Caco-2 (cell line): ENCODE results near the gene SMAD5. TPM values are rescaled to one million over a fixed set of nuclear protein-coding genes. Genes with fewer than 3 reads are reported as not detected.

Experiments used
- BruUV-seq: library from RNA; stranded (reverse); fragments of 400-500 nt; replicated peaks from 2 replicates; lab custom pipeline; 2021; lab: Mats Ljungman, UMichigan
- CTCF ChIA-PET: fragments of 300-600 bp; sonication (Branson Sonifier 250); formaldehyde crosslinking; loops from one replicate; lab custom pipeline; 2022; ENCODE audit warnings: antibody characterized with exemption; lab: Charles Lee
- POLR2A ChIA-PET: fragments of 300-600 bp; sonication (Branson Sonifier 250); formaldehyde crosslinking; loops from one replicate; lab custom pipeline; 2022; ENCODE audit warnings: antibody characterized with exemption; lab: Charles Lee
- DNase-seq, 2 experiments: peaks; one replicate each; pipeline versions ENCODE4 v3.0.0 to v3.0.0-alpha.2; 2020 to 2022
- H3K27me3 ChIP-seq: replicated peaks from 2 replicates; pipeline ENCODE4 v1.6.0; 2011; ENCODE audit warnings: low read length; ENCODE audit not compliant: control insufficient read depth, insufficient read depth
- H3K36me3 ChIP-seq: 2 replicates; pipeline ENCODE4 v1.5.1; 2011; ENCODE audit warnings: low read length; ENCODE audit not compliant: control insufficient read depth, insufficient read depth
- H3K4me1 ChIP-seq: fragments of 250-450 bp; sonication (Bioruptor Pico); 2 replicates; pipeline ENCODE4 v1.5.1; 2020; ENCODE audit warnings: mild to moderate bottlenecking
- H3K4me3 ChIP-seq: 2 replicates; pipeline ENCODE4 v1.5.1; 2011; ENCODE audit warnings: low read depth, mild to moderate bottlenecking, control low read depth, low read length
- H3K9me3 ChIP-seq: fragments of 250-450 bp; sonication (Bioruptor Pico); 2 replicates; pipeline ENCODE4 v1.5.1; 2020; ENCODE audit warnings: mild to moderate bottlenecking, moderate library complexity
- H3K27ac Mint-ChIP-seq: one replicate; pipeline ENCODE4 v1.8.0; 2022; ENCODE audit warnings: mixed read lengths; ENCODE audit not compliant: unreplicated experiment
- H3K27me3 Mint-ChIP-seq: one replicate; pipeline ENCODE4 v1.8.0; 2022; ENCODE audit warnings: mixed read lengths; ENCODE audit not compliant: insufficient read depth, unreplicated experiment
- H3K36me3 Mint-ChIP-seq: one replicate; pipeline ENCODE4 v1.8.0; 2022; ENCODE audit warnings: mild to moderate bottlenecking, mixed read lengths; ENCODE audit not compliant: insufficient read depth, unreplicated experiment
- H3K4me1 Mint-ChIP-seq: one replicate; pipeline ENCODE4 v1.8.0; 2022; ENCODE audit warnings: low read depth, mixed read lengths; ENCODE audit not compliant: unreplicated experiment
- H3K4me3 Mint-ChIP-seq: one replicate; pipeline ENCODE4 v1.8.0; 2022; ENCODE audit warnings: mild to moderate bottlenecking, moderate library complexity, mixed read lengths; ENCODE audit not compliant: unreplicated experiment
- H3K9me3 Mint-ChIP-seq: one replicate; pipeline ENCODE4 v1.8.0; 2022; ENCODE audit warnings: mixed read lengths; ENCODE audit not compliant: unreplicated experiment
- intact Hi-C: fragments of 100-400 bp; cut with micrococcal nuclease; formaldehyde crosslinking; loops from one replicate; pipeline ENCODE4 v1.10.0; 2022; ENCODE audit not compliant: unreplicated experiment
- total RNA-seq: library from RNA; stranded (reverse); gene quantifications from 2 replicates; pipeline ENCODE4 v1.2.3, GENCODE V29; 2022
- TF ChIP-seq, protein P1 (sequence below), 2 experiments: fragments of 200-600 bp in 1 of 2; IDR thresholded peaks; 1 replicate in 1 of 2; 2 replicates in 1 of 2; pipeline versions ENCODE4 v1.5.1 to v1.8.0; 2011 to 2022; ENCODE audit warnings: antibody characterized with exemption in 1 of 2, control low read depth in 1 of 2, inconsistent platforms in 1 of 2, low read depth in 1 of 2, low read length in 1 of 2, mild to moderate bottlenecking in 1 of 2, moderate library complexity in 1 of 2; ENCODE audit not compliant: insufficient read depth in 1 of 2, severe bottlenecking in 1 of 2, unreplicated experiment in 1 of 2

SMAD5 gene
- total RNA-seq, 1 experiment from 2014 or later, result 142 TPM

- Histone ChIP-seq H3K9me3 (no peaks in the 10 kb centered on the region), H3K4me3 (no peak overlapping the region), H3K36me3 (peaks cover 1% of the 10 kb centered on the region; the same call in 1 of the 2 replicates), H3K4me1 (no peaks in the 10 kb centered on the region), H3K27me3 (no peaks in the 10 kb centered on the region)
- intact Hi-C loops, result no loop called here
- Mint-ChIP-seq H3K4me3 (no peak overlapping the region), H3K27ac (no peak overlapping the region), H3K9me3 (no peaks in the 10 kb centered on the region), H3K36me3 (peaks cover 40% of the 10 kb centered on the region), H3K4me1 (no peaks in the 10 kb centered on the region), H3K27me3 (no peaks in the 10 kb centered on the region)
- TF ChIP-seq, protein P1, sequence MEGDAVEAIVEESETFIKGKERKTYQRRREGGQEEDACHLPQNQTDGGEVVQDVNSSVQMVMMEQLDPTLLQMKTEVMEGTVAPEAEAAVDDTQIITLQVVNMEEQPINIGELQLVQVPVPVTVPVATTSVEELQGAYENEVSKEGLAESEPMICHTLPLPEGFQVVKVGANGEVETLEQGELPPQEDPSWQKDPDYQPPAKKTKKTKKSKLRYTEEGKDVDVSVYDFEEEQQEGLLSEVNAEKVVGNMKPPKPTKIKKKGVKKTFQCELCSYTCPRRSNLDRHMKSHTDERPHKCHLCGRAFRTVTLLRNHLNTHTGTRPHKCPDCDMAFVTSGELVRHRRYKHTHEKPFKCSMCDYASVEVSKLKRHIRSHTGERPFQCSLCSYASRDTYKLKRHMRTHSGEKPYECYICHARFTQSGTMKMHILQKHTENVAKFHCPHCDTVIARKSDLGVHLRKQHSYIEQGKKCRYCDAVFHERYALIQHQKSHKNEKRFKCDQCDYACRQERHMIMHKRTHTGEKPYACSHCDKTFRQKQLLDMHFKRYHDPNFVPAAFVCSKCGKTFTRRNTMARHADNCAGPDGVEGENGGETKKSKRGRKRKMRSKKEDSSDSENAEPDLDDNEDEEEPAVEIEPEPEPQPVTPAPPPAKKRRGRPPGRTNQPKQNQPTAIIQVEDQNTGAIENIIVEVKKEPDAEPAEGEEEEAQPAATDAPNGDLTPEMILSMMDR (IDR thresholded peaks at IDR 0.05; ENCODE audit: insufficient read depth in 1 of 2, low read depth in 1 of 2, low read length in 1 of 2, severe bottlenecking in 1 of 2, unreplicated experiment in 1 of 2), result no peak
- ChIA-PET POLR2A (no interaction called here), CTCF (no interaction called here)
- no TSS peak for BruUV-seq
- DNase-seq, result no peak
Observed at GRCh38 chr5:136200761-136201160, 68.1 kb downstream of the SMAD5 start.

GRCh38 chr5:136201870-136202269, 69.2 kb downstream of the SMAD5 start:
- Mint-ChIP-seq H3K4me1 (no peaks in the 10 kb centered on the region), H3K4me3 (no peak overlapping the region), H3K9me3 (no peaks in the 10 kb centered on the region), H3K27me3 (no peaks in the 10 kb centered on the region), H3K36me3 (peaks cover 36% of the 10 kb centered on the region), H3K27ac (no peak overlapping the region)
- ChIA-PET POLR2A (no interaction called here), CTCF (no interaction called here)
- Histone ChIP-seq H3K36me3 (peaks cover 1% of the 10 kb centered on the region; the same call in 1 of the 2 replicates), H3K27me3 (no peaks in the 10 kb centered on the region), H3K4me1 (no peaks in the 10 kb centered on the region), H3K9me3 (no peaks in the 10 kb centered on the region), H3K4me3 (no peak overlapping the region)
- intact Hi-C loops, result no loop called here
- no TSS peak for BruUV-seq
- DNase-seq, result no peak
- TF ChIP-seq, protein P1 (IDR thresholded peaks at IDR 0.05; ENCODE audit: insufficient read depth in 1 of 2, low read depth in 1 of 2, low read length in 1 of 2, severe bottlenecking in 1 of 2, unreplicated experiment in 1 of 2), result no peak

DNA sequence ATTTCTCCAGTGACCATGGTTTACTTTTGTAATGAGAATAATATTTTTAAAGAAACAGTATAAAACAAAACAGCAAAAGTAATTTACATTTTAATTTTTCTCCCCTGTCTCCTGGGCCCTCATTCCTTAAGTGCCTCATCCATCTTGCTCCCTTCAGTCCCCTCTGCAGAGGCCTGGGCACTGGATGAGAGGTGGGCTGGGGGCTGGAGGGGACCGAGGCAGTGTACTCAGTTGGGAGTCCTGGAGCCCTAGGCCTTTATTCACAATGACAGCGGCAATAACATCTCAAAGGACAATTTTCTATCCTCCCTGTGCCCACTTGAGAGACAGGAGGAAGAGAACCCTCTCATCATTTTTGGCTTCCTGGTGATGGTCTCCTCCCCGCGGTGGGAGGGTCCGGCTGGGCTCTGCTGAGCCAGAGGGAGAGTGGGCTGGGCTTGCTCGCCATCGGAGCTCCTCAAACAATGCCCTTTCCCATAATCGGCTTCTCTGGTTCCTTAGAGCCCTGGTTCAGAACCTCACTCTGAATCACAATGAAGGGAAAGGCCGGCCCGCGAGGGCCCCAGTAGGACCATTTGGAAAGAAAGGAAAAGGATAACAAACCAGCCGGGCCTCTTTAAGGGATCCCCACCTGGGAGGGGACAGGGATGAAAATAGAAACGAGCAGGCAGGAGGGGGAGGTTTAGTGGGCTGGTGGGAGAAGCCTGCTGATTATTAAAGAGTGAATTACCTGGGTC, 70.0 kb downstream of the SMAD5 start:
- no peaks in the 10 kb centered on the region for H3K4me1 ChIP-seq
- no peaks in the 10 kb centered on the region for H3K4me1 Mint-ChIP-seq
- H3K9me3 ChIP-seq, result no peaks in the 10 kb centered on the region
- intact Hi-C loops, result no loop called here
- no peak overlapping the region for H3K27ac Mint-ChIP-seq
- peaks cover 1% of the 10 kb centered on the region; the same call in 1 of the 2 replicates for H3K36me3 ChIP-seq
- ChIA-PET CTCF (no interaction called here), POLR2A (no interaction called here)
- H3K27me3 Mint-ChIP-seq, result no peaks in the 10 kb centered on the region
- peaks cover 31% of the 10 kb centered on the region for H3K36me3 Mint-ChIP-seq
- no peak overlapping the region for H3K4me3 Mint-ChIP-seq
- no peaks in the 10 kb centered on the region for H3K9me3 Mint-ChIP-seq
- no peak overlapping the region for H3K4me3 ChIP-seq
- TF ChIP-seq, protein P1 (IDR thresholded peaks at IDR 0.05; ENCODE audit: insufficient read depth in 1 of 2, low read depth in 1 of 2, low read length in 1 of 2, severe bottlenecking in 1 of 2, unreplicated experiment in 1 of 2), result no peak
- H3K27me3 ChIP-seq, result no peaks in the 10 kb centered on the region
- BruUV-seq, result no TSS peak
- no peak for DNase-seq
